BJ (cell line): ENCODE measurements around the gene C16orf74. TPM values are rescaled to one million over a fixed set of nuclear protein-coding genes. Genes with fewer than 3 reads are reported as not detected.

Experiments used
- CTCF ChIA-PET: fragments of 350-600 bp; formaldehyde crosslinking; extraction: SDS; loops from one replicate; lab custom pipeline; 2021; ENCODE audit warnings: antibody characterized with exemption, inconsistent platforms; lab: Yijun Ruan, JAX
- POLR2A ChIA-PET: fragments of 300-600 bp; sonication (Branson Sonifier 250); formaldehyde crosslinking; extraction: SDS; loops from one replicate; lab custom pipeline; 2021; ENCODE audit warnings: antibody characterized with exemption; lab: Charles Lee
- DNase-seq: peaks from one replicate; pipeline ENCODE4 v3.0.0-alpha.2; 2011; ENCODE audit warnings: low read depth
- H3K27me3 ChIP-seq: 2 replicates; pipeline ENCODE4 v1.6.0; 2011; ENCODE audit warnings: low read length; ENCODE audit not compliant: control insufficient read depth, insufficient read depth
- H3K36me3 ChIP-seq: 2 replicates; pipeline ENCODE4 v1.5.1; 2011; ENCODE audit warnings: low read length; ENCODE audit not compliant: control insufficient read depth, insufficient read depth
- H3K4me3 ChIP-seq: 2 replicates; pipeline ENCODE4 v1.5.1; 2011; ENCODE audit warnings: low read depth, mild to moderate bottlenecking, control low read depth, low read length
- polyA plus RNA-seq: library from polyadenylated mRNA; depleted of rRNA; stranded (reverse); fragments of >200 nt; gene quantifications from 2 replicates; pipeline ENCODE4 v1.2.3, GENCODE V29; 2011
- TF ChIP-seq, protein P1 (sequence below): IDR thresholded peaks from 2 replicates; pipeline ENCODE4 v1.5.1; 2011; ENCODE audit warnings: low read depth, mild to moderate bottlenecking, control low read depth, inconsistent platforms, low read length, moderate library complexity; ENCODE audit not compliant: insufficient read depth

C16orf74 gene
- polyA plus RNA-seq, 1 experiment, result 2.9 TPM

DNA sequence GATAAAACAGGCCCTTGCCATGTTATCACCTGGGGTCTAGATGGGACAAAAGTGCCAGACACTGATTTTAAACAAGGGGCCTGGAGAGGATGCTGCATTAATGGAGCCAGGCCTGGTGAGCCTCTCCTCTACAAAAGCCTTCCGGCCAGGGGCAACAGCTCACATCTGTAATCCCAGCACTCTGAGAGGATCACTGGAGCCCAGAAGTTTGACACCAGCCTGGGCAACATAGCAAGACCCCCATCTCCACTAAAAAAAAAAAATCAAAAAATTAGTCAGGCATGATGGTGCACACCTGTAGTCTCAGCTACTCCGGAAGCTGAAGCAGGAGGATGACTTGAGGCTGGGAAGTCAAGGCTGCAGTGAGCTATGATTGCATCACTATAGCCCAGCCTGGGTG is 65.6 kb downstream of the C16orf74 start:
- ChIA-PET CTCF (interaction anchor here (1.1 kb wide), 1 partner anchor 34 kb away, joined by 4 read pairs; no protein-coding TSS in a partner anchor), POLR2A (no interaction called here)
- Histone ChIP-seq H3K4me3 (no peak overlapping the region), H3K27me3 (no peaks in the 10 kb centered on the region), H3K36me3 (no peaks in the 10 kb centered on the region; the same call in 1 of the 2 replicates)
- no peak for DNase-seq
- TF ChIP-seq, protein P1, sequence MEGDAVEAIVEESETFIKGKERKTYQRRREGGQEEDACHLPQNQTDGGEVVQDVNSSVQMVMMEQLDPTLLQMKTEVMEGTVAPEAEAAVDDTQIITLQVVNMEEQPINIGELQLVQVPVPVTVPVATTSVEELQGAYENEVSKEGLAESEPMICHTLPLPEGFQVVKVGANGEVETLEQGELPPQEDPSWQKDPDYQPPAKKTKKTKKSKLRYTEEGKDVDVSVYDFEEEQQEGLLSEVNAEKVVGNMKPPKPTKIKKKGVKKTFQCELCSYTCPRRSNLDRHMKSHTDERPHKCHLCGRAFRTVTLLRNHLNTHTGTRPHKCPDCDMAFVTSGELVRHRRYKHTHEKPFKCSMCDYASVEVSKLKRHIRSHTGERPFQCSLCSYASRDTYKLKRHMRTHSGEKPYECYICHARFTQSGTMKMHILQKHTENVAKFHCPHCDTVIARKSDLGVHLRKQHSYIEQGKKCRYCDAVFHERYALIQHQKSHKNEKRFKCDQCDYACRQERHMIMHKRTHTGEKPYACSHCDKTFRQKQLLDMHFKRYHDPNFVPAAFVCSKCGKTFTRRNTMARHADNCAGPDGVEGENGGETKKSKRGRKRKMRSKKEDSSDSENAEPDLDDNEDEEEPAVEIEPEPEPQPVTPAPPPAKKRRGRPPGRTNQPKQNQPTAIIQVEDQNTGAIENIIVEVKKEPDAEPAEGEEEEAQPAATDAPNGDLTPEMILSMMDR, result no peak

- ChIA-PET POLR2A (no interaction called here), CTCF (interaction anchor here (1.1 to 1.4 kb wide), 3 partner anchors 9 to 34 kb away, joined by 3 to 8 read pairs (median 6); no protein-coding TSS in a partner anchor)
- no peaks in the 10 kb centered on the region; the same call in 1 of the 2 replicates for H3K36me3 ChIP-seq
- no peak overlapping the region for H3K4me3 ChIP-seq
- TF ChIP-seq, protein P1, result no peak
- no peak for DNase-seq
- H3K27me3 ChIP-seq, result no peaks in the 10 kb centered on the region
Measured at GRCh38 chr16:85683363-85683762, 67.5 kb downstream of the C16orf74 start.

DNA sequence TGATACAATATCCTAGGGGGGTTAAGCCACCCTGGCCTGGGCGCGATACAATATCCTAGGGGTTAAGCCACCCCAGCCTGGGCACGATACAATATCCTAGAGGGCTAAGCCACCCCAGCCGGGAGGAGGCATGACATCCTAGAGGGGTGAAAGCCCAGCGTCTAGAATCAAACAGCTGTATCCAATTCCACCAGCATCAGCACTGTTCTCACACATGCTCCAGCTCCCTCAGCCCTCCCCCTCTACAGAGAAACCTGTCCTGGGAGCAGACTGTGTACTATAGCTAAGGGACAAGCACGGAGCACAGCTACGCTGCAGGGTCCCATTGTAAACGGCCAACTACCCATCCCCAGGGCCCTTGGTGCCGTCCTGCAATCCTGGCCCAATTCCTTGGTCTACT is 68.4 kb downstream of the C16orf74 start:
- peaks cover 3% of the 10 kb centered on the region for H3K36me3 ChIP-seq
- H3K4me3 ChIP-seq, result no peak overlapping the region

GRCh38 chr16:85681255-85681654 is 69.6 kb downstream of the C16orf74 start:
- ChIA-PET CTCF (no interaction called here), POLR2A (no interaction called here)
- H3K27me3 ChIP-seq, result no peaks in the 10 kb centered on the region
- peaks cover 6% of the 10 kb centered on the region for H3K36me3 ChIP-seq
- H3K4me3 ChIP-seq, result no peak overlapping the region
- no peak for DNase-seq
- TF ChIP-seq, protein P1, result no peak

More for the DNA sequence above, 68.4 kb downstream of the C16orf74 start:
- POLR2A ChIA-PET, result interaction anchor here (0.6 kb wide), 1 partner anchor 29 kb away, joined by 3 read pairs; no protein-coding TSS in a partner anchor
- TF ChIP-seq, protein P1, result no peak
- CTCF ChIA-PET, result interaction anchor here (1.1 to 1.4 kb wide), 3 partner anchors 8 to 35 kb away, joined by 3 to 8 read pairs (median 6); no protein-coding TSS in a partner anchor
- H3K27me3 ChIP-seq, result no peaks in the 10 kb centered on the region
- DNase-seq, result no peak

GRCh38 chr16:85680352-85680944 is 70.4 kb downstream of the C16orf74 start:
- CTCF ChIA-PET, result interaction anchor here (1.4 kb wide), 1 partner anchor 38 kb away, joined by 4 read pairs; no protein-coding TSS in a partner anchor
- TF ChIP-seq, protein P1, result no peak
- POLR2A ChIA-PET, result no interaction called here
- Histone ChIP-seq H3K36me3 (peaks cover 6% of the 10 kb centered on the region), H3K27me3 (no peaks in the 10 kb centered on the region), H3K4me3 (no peak overlapping the region)
- DNase-seq, result no peak
